NK-92 (cell line): ENCODE measurements around the gene CCBE1.
"Not testable (repeated sequence)": the region's sequence is repeated elsewhere in the genome, so short reads cannot be mapped to it uniquely, and the experiment has no call there.

Source experiments
- DNase-seq: peaks from one replicate; lab custom pipeline; 2025; ENCODE audit not compliant: unreplicated experiment; lab: John Stamatoyannopoulos, UW

Gene CCBE1

DNA sequence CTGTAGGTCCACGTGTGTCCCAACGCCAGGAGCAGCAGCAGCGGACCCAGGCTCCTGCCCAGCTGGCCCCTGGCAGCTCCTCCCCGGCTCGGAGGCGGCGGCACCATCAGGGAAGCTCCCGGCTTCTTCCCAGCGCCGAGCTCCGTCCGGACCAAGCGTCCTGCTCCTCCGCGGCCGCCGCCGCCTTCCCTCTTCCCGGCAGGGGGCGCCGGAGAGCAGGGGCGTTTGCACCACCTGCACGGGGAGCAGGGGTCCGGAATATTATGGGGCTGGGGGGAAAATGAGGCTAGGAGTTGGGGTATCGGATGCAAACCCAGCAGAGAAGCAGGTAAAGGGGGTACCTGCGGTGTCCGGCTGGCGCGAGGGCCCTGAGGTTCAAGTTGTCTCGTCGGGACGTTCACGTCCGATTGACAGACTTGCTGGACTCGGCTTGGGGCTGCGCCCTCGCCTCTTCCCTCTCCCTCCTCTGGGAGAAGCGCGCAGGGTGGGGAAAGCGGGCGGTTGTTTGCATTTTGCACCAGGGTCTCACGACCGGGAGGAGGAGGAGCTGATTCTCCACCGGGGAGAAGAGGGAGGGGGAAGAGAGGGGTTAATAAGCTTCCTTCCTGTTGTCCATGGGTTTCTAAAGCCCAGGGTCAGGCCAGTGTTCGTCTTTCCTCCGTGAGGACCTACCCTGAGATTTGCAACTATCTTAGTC lies at the start of gene CCBE1:
CCBE1 (minus strand) TSS at position 188 of the 697 bp plus-strand sequence.
- DNase-seq = no peak

DNA sequence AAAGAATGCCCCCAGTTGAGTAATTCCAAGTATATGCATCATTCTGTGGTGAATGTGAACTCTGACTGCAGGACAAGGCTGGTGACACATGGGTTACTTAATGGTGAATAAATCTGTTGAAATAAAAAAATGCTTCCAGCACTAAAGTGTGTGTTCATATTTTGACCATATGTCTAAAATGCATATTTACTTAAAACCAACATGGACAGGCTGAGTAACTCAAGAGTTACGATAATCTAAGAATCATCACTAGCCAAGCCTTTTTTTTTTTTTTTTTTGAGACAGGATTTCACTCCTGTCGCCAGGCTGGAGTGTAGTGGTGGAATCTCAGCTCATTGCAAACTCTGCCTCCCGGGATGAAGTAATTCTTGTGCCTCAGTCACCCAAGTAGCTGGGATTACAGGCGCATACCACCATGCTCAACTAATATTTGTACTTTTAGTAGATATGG lies 47.1 kb upstream of the CCBE1 start:
- DNase-seq = no peak

DNA sequence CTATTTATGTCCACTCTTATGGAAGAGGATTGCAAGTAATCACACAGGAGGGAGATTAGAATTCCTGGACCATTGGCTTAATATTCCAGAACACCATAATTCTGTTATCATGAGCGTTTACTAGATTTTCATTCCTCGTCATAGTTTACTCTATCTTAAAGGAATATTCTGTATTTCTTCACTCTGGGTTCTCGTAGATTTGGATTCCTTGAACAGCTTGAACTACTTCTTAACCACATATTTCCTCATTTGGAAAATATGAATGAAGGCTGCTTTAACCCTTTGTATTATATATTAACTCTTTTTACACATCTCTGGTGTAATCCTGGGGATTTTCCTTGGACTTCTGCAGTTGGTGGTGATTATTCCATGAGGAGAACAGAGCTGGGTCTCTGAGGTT lies 46.3 kb upstream of the CCBE1 start:
- no peak for DNase-seq

DNA sequence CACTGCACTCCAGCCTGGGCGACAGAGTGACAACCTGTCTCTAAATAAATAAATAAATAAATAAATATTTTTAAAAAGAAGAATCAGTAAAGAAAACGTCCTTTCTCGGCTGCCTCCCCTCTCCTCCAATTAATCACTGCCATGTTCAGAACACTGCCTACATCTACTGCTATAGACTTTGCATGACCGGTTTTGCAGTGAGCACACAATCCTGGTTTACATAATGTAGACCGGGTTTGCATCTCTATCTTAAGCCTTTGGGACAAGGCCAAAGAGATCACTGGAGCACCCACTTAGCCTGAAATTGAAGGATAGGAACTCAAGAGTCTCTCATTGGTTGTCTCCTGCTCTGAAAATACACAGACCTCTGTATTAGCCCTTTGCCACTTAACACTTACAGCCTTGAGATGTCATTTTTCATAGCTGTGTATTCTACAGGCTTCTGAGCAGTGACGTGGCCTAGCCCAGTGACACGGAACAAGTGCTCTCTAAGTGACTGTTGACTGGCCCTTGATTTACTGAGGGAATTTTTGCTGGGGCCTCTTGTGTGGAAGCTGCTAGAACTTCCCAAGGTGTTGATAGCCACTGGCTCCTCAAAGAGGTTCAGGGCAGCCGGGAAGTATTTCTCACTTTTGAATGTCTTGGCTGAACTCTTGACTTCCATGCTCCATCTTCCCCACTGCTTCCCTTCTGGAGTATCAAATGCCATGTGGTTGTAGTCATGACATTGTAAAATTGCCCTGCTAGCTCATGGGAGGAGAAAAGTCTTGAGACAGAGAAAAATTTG lies 45.3 kb upstream of the CCBE1 start:
- DNase-seq = no peak

DNA sequence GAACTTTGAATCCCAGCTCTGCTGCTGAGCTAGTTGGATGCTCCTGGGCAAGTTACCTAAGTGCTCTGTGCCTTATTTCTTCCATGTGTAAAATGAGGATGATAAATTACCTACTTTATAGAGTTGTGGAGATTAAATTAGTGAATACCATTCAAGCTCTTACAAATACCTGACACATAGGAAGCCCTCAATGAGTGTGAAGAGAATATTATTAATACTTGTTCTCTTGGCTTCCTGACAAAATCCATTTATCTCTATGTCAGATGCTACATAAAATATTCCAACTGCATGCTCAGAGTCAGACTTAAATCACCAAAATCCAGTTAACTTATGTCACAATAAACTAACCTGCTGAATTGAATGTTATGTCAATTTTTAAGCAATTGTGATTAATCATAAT lies 42.9 kb upstream of the CCBE1 start:
- DNase-seq = no peak

DNA sequence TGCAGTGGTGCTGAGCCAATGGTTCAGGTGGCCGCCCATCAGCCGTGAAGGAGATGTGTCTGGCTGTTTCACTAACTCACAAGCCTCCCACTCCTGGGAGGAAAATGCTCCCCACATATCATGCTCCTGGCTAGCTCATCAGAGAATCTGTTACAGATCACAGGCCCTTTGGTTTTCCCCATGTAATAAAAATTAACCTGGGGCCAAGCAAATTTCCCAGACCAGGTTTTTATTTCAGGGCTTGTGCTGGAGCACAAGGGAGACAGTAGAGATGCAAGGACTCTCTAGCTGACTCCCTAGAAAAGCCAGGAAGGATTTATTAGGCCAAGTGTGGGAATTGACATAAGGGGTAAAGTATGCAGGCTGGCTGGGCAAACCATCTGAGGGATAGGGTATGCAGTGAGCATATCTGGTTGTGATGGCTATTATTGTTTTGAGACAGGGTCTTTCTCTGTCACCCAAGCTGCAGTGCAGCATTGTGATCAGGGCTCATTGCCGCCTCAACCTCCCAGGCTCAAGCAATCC lies 40.6 kb upstream of the CCBE1 start:
- DNase-seq = no peak

DNA sequence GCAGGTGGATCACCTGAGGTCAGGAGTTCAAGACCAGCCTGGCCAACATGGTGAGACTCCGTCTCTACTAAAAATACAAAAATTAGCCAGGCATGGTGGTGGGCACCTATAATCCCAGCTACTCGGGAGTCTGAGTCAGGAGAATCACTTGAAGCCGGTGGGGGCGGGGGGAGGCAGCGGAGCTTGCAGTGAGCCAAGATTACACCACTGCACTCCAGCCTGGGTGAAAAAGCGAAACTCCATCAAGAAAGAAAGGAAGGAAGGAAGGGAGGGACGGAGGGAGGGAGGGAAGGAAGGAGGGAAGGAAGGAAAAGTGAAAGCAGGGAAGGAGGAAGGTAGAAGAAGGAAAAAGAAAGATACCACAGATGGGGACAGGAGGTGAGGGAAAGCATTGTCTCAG lies 40.1 kb upstream of the CCBE1 start:
- not testable (repeated sequence) for DNase-seq

DNA sequence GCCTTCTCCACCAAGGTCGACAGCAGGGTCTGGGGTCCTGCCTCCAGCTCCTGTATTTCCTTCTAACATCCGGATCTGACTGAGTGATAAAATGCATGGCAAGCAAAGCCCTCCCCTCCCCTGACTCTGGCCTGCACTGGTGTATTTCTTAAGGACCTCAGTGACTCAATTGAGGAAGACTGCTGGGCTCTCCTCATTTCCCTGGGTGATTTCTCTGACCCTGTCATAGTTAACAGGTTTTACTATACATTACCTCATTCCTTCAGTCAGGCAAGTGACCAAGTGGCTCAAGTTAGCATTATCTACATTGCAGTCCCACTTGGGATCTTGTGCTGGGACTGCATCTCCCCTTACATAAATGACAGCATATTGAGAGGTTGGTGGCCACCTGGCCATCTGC lies 38.8 kb upstream of the CCBE1 start:
- DNase-seq = no peak

DNA sequence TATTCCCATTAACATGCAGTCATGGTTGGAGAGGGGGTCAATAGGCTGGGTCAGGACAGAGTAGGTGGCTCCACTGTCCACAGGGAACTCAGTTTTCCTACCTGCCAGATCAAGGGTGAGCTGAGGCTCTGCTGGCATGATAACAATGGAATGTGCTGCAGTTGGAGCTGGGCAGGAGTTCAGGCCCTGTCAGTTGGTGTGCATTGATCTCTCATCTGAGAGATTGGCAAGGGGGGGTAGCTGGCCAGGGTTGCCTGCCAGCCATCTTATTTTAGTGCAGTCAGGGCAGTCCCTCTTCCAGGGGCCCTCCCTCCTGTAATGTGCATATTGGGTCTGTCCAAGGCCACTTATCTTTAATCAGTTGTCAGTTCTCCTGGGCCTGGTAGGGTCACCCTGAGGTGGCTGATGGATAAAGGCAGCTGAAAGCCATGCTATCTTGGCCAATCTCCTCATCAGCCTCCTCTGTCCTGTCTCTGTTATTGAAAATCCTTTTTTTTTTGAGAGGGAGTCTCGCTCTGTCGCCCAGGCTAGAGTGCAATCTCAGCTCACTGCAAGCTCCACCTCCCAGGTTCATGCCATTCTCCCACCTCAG lies 38.1 kb upstream of the CCBE1 start:
- no peak for DNase-seq

DNA sequence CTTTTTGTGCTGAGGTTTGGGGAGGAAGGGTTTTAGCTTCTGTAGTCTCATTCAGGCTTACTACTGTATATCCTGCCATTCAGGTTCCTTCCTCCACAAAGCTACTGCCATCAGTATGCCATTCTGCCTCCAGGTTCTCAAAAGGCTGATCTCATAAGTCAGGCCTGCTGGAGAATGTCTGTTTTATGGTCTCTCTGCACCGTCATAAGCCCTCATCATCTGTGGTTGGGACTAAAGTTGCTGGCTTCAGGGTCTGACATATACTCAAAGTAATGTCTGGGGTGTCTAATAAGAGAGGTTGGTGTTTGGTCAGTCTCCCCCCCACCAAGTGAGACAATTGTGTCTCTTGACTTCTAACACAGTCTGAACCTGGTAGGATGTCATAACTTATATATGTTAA lies 36.2 kb upstream of the CCBE1 start:
- DNase-seq = no peak

DNA sequence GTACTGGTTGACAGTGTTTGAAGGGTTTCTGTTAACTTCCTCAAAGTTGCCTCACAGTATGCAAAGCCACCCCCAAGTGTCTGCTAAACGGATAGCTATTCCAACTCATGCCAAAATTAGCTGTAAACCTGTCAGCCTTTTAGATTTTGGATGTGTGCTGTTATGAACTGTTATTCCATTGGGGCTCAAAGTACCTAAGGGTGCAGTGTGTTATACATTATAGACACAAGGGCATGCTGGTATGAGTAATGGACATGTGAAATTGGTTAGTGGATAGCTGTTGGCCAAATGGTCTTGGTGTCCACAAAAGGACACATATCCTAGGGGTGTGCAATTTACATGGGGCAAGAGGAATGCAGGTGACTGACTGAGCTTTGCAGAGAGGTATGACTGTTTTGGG lies 33.7 kb upstream of the CCBE1 start:
- no peak for DNase-seq

DNA sequence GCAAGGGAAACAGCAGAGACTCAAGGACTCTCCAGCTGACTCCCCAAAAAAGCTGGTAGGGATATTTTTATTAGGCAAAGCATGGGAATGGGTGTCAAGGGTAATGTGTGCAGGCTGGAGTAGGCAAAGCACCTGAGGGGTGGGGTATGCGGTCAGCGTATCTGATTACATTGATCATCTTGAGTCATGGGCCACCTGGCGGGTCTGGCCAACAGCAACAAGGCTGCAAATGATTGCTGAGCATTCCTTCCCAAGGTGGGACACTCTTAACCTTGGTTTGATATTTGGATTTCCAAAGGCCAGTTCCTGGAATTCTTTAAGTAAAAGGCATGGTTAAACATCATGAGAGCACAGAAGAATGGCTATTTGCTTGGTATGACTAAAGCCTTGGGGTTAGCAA lies 32.6 kb upstream of the CCBE1 start:
- DNase-seq = no peak

DNA sequence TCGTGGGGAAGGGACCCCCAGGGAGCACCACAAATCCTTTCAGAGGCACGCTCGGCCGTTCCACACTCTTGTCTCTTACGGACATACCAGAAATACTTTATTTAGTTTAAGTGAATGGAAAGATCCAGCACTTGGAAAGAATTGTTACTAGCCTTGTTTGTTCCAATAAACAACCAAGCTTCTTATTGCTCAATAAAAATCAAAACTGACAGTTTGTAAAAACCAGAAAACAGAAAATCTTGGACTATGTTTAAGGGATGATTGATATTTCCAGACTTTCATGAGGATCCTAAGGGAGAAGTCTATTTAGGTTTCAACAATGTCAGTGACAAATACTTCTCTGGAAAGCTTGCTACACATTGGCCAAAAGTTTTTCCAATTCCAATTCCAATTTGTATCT lies 31.6 kb upstream of the CCBE1 start:
- DNase-seq = no peak

DNA sequence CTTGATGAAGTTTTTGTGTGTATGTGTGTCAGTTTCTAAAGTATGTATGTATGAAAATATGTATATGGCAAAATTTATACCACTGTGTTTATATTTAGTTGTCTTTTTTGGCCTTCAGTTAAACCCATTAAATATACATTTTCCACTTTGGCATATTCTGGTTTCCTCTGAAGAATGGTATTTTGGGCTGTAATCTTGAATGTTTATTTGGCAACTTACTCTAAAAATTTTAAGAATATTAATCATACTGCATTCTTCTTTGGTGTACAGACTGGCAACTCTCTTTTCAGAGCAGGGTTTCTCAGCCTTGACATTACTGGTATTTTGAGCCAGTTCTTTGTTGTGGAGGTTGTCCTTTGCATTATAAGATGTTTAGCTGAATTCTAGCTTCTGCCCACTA lies 27.9 kb upstream of the CCBE1 start:
- no peak for DNase-seq

DNA sequence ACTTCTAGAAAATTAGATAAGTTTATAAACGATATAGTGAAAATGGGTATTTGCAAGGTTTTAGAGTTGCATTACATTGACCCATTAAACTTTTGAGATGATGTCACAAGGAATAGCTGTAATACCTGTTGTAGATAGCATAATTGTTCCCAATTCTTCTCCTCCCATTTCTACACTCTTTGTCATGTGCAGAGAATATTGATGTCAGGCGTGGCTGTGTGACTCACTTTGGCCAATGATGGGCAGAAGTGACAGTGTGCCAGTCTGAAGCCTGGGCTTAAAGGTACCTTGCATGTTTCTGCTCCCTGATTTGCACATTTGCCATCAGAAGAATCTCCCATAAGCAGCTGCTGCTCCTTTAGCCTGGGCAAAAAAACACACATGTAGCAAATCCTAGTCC lies 26.9 kb upstream of the CCBE1 start:
- no peak for DNase-seq

DNA sequence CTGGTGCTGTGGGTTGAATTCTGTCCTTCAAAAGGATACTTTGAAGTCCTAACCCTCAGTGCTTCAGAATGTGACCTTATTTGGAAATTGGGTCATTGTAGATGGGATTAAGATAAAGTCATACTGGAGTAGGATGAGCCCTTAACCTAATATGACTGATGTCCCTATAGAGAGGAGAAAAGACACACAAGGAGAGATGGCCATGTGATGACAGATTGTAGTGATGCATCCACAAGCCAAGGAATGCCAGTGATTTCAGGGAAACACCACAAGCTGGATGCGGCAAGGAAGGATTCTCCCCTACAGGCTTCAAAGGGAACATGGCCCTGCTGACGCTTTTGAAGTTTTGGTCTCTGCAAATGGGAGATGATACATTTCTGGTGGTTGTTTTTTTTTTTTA lies 24.7 kb upstream of the CCBE1 start:
- no peak for DNase-seq

DNA sequence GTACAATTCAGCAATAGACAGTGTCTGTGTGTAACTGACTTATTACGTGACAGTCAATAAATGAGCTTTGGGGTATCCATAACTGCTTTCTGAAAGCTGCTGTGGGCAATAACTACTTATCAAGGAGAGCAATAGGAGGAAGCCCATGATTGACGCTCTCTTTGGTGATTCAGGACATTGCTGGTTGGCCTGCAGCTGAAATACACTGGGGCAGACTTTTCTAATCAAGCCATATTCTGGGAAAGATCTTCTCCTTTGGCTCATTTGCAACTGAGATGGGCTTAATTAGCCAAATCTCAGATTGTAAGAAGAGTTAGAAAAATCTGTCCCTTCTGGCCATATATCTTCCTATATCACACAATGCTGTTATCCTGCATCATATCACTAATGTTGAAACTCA lies 24.0 kb upstream of the CCBE1 start:
- no peak for DNase-seq

DNA sequence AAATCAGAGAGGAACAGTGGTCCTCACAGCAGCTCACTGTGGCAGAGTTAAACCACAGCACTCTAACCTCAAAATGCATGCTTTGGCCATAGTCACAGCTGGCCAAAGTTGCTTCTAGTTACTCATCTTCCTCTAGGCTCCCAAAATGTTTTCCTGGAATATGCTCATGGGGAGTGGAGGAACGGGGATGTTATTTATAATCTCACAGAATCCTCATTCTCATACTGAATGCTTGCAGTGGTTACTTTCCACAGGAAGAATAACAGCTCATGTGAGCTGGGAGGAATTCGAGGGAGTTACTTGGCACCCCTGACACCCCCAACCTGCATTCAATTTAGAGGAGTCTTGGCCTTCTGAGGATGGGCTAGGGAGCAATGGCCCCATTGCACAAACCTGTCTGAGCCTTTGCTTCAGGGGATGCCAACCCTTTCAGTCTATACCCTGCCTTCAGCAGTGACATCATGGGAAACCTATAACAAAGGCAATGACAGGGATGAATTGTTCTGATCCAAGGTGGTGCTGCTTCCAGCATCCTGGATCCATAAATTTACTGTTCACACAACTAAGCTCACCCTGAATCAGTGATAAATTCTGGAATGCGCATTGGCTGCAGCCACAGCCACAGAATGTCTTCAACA lies 22.4 kb upstream of the CCBE1 start:
- no peak for DNase-seq

DNA sequence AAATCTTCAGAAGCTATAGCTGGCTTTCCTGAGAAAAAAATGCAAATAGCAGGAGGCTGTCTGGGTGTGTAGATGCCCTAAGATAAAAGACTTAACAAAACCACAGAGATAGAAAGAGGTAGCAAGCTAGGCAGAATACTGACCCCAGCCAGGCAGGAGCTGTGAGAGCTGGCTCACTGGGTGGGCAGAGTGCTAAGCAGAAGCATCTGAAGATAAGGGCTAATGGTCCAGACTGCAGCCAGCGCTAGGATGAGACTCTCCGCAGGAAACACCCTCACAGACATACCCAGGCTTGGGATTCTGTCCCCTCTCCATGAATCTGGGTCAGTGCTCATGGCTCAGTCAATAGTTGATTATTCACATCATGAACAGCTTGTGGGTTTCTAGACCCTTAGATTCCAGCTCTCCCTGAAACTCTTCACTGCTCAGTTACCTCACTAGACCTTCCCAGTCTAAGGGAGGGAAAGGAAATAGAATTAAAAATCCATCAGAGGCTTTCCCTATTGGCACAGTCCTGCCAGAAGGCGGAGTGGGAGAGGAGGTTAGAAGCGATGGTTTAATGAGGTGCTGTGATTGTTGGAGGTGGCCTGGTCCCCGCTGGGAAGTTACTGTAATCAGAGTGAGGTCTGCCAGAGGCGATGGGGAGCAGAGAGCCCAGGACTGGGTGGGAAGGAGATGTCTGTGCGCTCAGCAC lies 21.4 kb upstream of the CCBE1 start:
- DNase-seq = no peak

DNA sequence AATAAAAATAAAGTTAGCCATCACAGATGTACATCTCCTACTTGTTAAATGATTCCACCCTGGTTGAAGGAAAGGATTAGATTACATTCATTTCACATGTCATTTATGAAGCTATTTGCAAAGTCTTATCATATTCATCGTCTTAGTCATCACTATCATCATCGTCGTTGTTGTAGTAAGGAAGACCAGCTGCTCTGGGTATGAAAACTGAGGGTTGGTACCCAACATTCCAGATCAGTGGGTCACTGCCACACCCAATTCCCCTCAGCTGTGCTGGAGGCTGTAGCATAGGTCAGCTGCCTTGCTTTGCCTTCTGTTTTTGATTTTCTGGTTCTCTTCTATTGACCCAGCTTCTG lies 20.9 kb upstream of the CCBE1 start:
- DNase-seq = no peak

DNA sequence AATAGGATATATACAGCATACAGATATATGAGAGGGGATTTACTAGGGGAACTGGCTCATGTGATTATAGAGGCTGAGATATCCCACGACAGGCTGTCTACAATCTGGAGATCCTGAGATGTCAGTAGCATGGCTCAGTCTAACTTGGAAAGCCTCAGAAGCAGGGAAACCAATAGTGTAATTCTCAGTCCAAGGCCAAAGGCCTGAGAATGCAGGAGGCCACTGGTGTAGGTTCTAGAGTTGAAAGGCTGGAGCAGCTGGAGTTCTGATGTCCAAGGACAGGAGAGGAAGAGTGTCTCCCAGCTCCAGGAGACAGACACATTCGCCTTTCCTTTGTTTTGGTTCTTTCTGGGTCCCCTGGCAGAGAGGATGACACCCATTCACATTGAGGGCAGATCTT lies 20.1 kb upstream of the CCBE1 start:
- no peak for DNase-seq
